Lower leg skin (tissue), 4 donors: ENCODE data around the gene JUP. TPM values are rescaled to one million over a fixed set of nuclear protein-coding genes. Genes with fewer than 3 reads are reported as not detected.
"Not testable (repeated sequence)": the region's sequence is repeated elsewhere in the genome, so short reads cannot be mapped to it uniquely, and the experiment has no call there.

Source experiments
- DNase-seq, 2 donors: peaks; one replicate each; pipeline ENCODE4 v3.0.0-alpha.2; 2019; ENCODE audit warnings: low spot score in 2 of 2
- H3K4me3 ChIP-seq: fragments of 200-600 bp; sonication (generic); 2 replicates; pipeline ENCODE4 v1.5.1; 2017; ENCODE audit warnings: mild to moderate bottlenecking, low read depth; ENCODE audit not compliant: poor library complexity, severe bottlenecking
- CTCF ChIP-seq, 3 donors: fragments of 450-650 bp; IDR thresholded peaks; one replicate each; pipeline ENCODE4 v1.5.1; 2016; ENCODE audit warnings: antibody characterized with exemption in 3 of 3, mild to moderate bottlenecking in 3 of 3, moderate library complexity in 2 of 3
- POLR2A ChIP-seq, 2 donors: fragments of 450-650 bp; IDR thresholded peaks; one replicate each; pipeline ENCODE4 v1.6.1; 2016 to 2017; ENCODE audit warnings: antibody characterized with exemption in 2 of 2, mild to moderate bottlenecking in 1 of 2, moderate library complexity in 1 of 2
- WGBS, 2 donors: methylation state at CpG; one replicate each; pipeline ENCODE4 v1.1.5; 2018; 5-methylcytosine and 5-hydroxymethylcytosine counted together
- intact Hi-C: fragments of 100-400 bp; cut with DNase I; formaldehyde crosslinking; loops from one replicate; pipeline ENCODE4 v1.15.0; 2023; ENCODE audit warnings: low total_unique reads
- total RNA-seq, 4 donors: library from RNA; depleted of rRNA; stranded (reverse); fragments of >200 nt; gene quantifications; one replicate each; pipeline ENCODE4 v1.1.0, GENCODE V29; 2016

Gene JUP
- total RNA-seq, 4 donors from 2014 or later: 1,980 to 2,336 (median 2,116) TPM

GRCh38 chr17:41779954-41780353, 6.6 kb downstream of the JUP start:
- TF ChIP-seq CTCF (IDR thresholded peaks at IDR 0.05): no peak
- TF ChIP-seq POLR2A (IDR thresholded peaks at IDR 0.05): no peak
- no peak for DNase-seq
- 81 to 90% methylated on average over 1 of the region's 1 CpG for whole genome bisulfite sequencing, 2 donors
- no peak overlapping the region for H3K4me3 ChIP-seq
- intact Hi-C loops: no loop called here

GRCh38 chr17:41777574-41778188, 8.8 kb downstream of the JUP start:
- no peak for DNase-seq
- H3K4me3 ChIP-seq: no peak overlapping the region
- intact Hi-C loops: no loop called here
- 30 to 31% methylated on average over 12 of the region's 12 CpGs for WGBS, 2 donors
- no peak for TF ChIP-seq CTCF (IDR thresholded peaks at IDR 0.05)
- no peak for TF ChIP-seq POLR2A (IDR thresholded peaks at IDR 0.05)

GRCh38 chr17:41777157-41777573, 9.3 kb downstream of the JUP start:
- no peak for DNase-seq
- no peak for TF ChIP-seq POLR2A (IDR thresholded peaks at IDR 0.05)
- TF ChIP-seq CTCF (IDR thresholded peaks at IDR 0.05): no peak
- WGBS, 2 donors: 45 to 57% methylated on average over 3 to 4 of the region's 4 CpGs
- intact Hi-C loops: no loop called here
- no peak overlapping the region for H3K4me3 ChIP-seq

GRCh38 chr17:41776262-41776900, 10.1 kb downstream of the JUP start:
- DNase-seq, H3K4me3 ChIP-seq, intact Hi-C loops: not testable (repeated sequence)
- WGBS, 2 donors: 67 to 72% methylated on average over 14 of the region's 14 CpGs

GRCh38 chr17:41775394-41776226, 10.9 kb downstream of the JUP start:
- intact Hi-C loops: no loop called here
- WGBS, 2 donors: 47 to 49% methylated on average over 12 of the region's 12 CpGs
- H3K4me3 ChIP-seq: no peak overlapping the region

More at GRCh38 chr17:41775394-41776226, 10.9 kb downstream of the JUP start:
- no peak for DNase-seq
- TF ChIP-seq POLR2A (IDR thresholded peaks at IDR 0.05): no peak
- TF ChIP-seq CTCF (IDR thresholded peaks at IDR 0.05): no peak
